ENCODE measurements around the gene PLA2G4F.
A peak's percentile ranks its signal among the peaks of the same experiment; 100 is the strongest.

DNA sequence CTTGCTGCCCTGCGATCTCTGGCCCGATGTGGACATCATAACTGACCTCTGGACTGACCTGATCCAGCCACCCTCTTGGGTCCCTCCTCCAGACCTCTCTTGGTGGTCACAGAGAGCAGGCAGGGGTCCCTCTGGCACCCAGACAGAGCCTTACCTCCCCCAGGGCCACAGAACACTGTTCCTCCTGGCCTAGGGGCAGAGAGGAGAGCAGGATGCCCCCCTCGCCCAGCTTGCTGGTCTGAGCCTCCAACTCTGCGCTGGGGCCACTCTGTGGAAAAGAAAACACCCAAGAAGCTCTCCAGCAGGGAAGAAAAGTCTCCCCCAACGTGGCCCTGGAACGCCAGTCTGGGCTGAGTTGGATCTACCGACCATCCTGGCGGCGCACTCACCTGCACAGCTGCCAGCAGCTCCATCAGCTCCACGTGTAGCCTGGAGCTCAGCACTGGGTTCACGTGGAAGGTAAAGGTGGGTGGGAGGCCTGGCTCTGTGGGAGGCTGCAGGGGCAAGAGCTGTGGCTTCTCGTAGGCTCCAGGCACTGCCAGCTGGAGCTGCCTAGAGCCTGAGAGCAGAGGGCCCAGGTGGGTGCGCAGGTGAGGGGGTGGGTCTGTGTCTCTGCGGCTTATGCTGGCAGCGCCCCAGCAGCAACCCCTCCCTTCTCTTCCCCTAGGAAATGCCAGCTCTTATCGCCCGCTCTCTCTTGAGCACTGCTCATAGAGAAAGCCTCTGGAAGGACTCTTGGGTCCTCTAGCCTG is 6.0 kb downstream of the PLA2G4F start:
- TF ChIP-seq, protein P1, sequence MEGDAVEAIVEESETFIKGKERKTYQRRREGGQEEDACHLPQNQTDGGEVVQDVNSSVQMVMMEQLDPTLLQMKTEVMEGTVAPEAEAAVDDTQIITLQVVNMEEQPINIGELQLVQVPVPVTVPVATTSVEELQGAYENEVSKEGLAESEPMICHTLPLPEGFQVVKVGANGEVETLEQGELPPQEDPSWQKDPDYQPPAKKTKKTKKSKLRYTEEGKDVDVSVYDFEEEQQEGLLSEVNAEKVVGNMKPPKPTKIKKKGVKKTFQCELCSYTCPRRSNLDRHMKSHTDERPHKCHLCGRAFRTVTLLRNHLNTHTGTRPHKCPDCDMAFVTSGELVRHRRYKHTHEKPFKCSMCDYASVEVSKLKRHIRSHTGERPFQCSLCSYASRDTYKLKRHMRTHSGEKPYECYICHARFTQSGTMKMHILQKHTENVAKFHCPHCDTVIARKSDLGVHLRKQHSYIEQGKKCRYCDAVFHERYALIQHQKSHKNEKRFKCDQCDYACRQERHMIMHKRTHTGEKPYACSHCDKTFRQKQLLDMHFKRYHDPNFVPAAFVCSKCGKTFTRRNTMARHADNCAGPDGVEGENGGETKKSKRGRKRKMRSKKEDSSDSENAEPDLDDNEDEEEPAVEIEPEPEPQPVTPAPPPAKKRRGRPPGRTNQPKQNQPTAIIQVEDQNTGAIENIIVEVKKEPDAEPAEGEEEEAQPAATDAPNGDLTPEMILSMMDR (IDR thresholded peaks at IDR 0.05): no peak
- TF ChIP-seq POLR2AphosphoS5 (IDR thresholded peaks at IDR 0.05): no peak
- peak in 1 of 4 donors; percentile 34 for TF ChIP-seq POLR2A (IDR thresholded peaks at IDR 0.05)
- no peak for TF ChIP-seq EP300 (IDR thresholded peaks at IDR 0.05)
